PC-3 (cell line): ENCODE results near the gene LMBRD1. TPM values are rescaled to one million over a fixed set of nuclear protein-coding genes. Genes with fewer than 3 reads are reported as not detected.

Experiments used
- ATAC-seq: fragments of 200-7000 bp; cut with Tn5 transposase; 2 replicates; pipeline ENCODE4 v1.9.1; 2020; ENCODE audit warnings: mild to moderate bottlenecking, moderate library complexity
- BruUV-seq: library from RNA; stranded (reverse); fragments of 400-500 nt; replicated peaks from 2 replicates; lab custom pipeline; 2021; lab: Mats Ljungman, UMichigan
- CTCF ChIA-PET: fragments of 300-600 bp; sonication (Branson Sonifier 250); formaldehyde crosslinking; loops from one replicate; lab custom pipeline; 2022; ENCODE audit warnings: antibody characterized with exemption; lab: Charles Lee
- POLR2A ChIA-PET: fragments of 300-600 bp; sonication (Branson Sonifier 250); formaldehyde crosslinking; loops from one replicate; lab custom pipeline; 2022; ENCODE audit warnings: antibody characterized with exemption; ENCODE audit not compliant: unreplicated experiment; lab: Charles Lee
- DNase-seq: peaks from one replicate; pipeline ENCODE4 v3.0.0-alpha.2; 2015
- H2AFZ ChIP-seq: fragments of 300-600 bp; sonication (generic); 2 replicates; pipeline ENCODE4 v1.6.0; 2016; ENCODE audit warnings: antibody characterized with exemption, low read length
- H3F3A ChIP-seq: fragments of 300-600 bp; sonication (generic); one replicate; pipeline ENCODE4 v1.6.0; 2017; ENCODE audit warnings: antibody characterized with exemption, low read length, control low read depth, mild to moderate bottlenecking; ENCODE audit not compliant: unreplicated experiment
- H3K27ac ChIP-seq: fragments of 300-600 bp; sonication (generic); 2 replicates; pipeline ENCODE4 v1.5.1; 2016; ENCODE audit warnings: mild to moderate bottlenecking, low read length
- H3K27me3 ChIP-seq: fragments of 300-600 bp; sonication (generic); 2 replicates; pipeline ENCODE4 v1.6.1; 2016; ENCODE audit warnings: low read length, mixed read lengths
- H3K36me3 ChIP-seq: fragments of 300-600 bp; sonication (generic); 2 replicates; pipeline ENCODE4 v1.6.1; 2016; ENCODE audit warnings: low read depth, mixed run types, low read length, mixed read lengths
- H3K4me1 ChIP-seq: fragments of 300-600 bp; sonication (generic); 2 replicates; pipeline ENCODE4 v1.5.1; 2016; ENCODE audit warnings: low read length; ENCODE audit not compliant: insufficient read depth
- H3K4me2 ChIP-seq: fragments of 300-600 bp; sonication (generic); 2 replicates; pipeline ENCODE4 v1.6.0; 2016; ENCODE audit warnings: low read length
- H3K4me3 ChIP-seq: fragments of 300-600 bp; sonication (generic); 2 replicates; pipeline ENCODE4 v1.5.1; 2016; ENCODE audit warnings: mild to moderate bottlenecking, low read length, mixed read lengths
- H3K79me2 ChIP-seq: fragments of 300-600 bp; sonication (generic); 2 replicates; pipeline ENCODE4 v1.6.1; 2017; ENCODE audit warnings: low read length, mixed read lengths
- H3K9ac ChIP-seq: fragments of 300-600 bp; sonication (generic); 2 replicates; pipeline ENCODE4 v1.6.0; 2016; ENCODE audit warnings: mild to moderate bottlenecking, low read length
- H3K9me2 ChIP-seq: fragments of 300-600 bp; sonication (generic); replicated peaks from 2 replicates; pipeline ENCODE4 v1.6.1; 2016; ENCODE audit warnings: mixed run types, low read length, mixed read lengths
- H3K9me3 ChIP-seq: fragments of 300-600 bp; sonication (generic); 2 replicates; pipeline ENCODE4 v1.6.1; 2016; ENCODE audit warnings: low read length, mixed read lengths
- H4K20me1 ChIP-seq: fragments of 300-600 bp; sonication (generic); 2 replicates; pipeline ENCODE4 v1.6.1; 2016; ENCODE audit warnings: low read length, mixed read lengths
- EZH2 ChIP-seq: fragments of 300-600 bp; sonication (generic); IDR thresholded peaks from one replicate; pipeline ENCODE4 v1.6.1; 2017; ENCODE audit warnings: antibody characterized with exemption, mild to moderate bottlenecking, low read length; ENCODE audit not compliant: unreplicated experiment
- EZH2phosphoT487 ChIP-seq: fragments of 300-600 bp; sonication (generic); IDR thresholded peaks from 2 replicates; pipeline ENCODE4 v1.6.1; 2018; ENCODE audit warnings: mild to moderate bottlenecking, antibody characterized with exemption, low read length, borderline replicate concordance
- intact Hi-C: fragments of 100-400 bp; cut with micrococcal nuclease; formaldehyde crosslinking; loops from 2 replicates; pipeline ENCODE4 v1.9.0; 2023
- total RNA-seq: library from RNA; depleted of rRNA; stranded (reverse); fragments of >200 nt; gene quantifications from 2 replicates; pipeline ENCODE4 v1.2.3, GENCODE V29; 2014
- TF ChIP-seq, protein P1 (sequence below): fragments of 300-600 bp; sonication (generic); conservative IDR thresholded peaks from 2 replicates; pipeline ENCODE4 v1.5.1; 2017; ENCODE audit warnings: antibody characterized with exemption, low read depth, mild to moderate bottlenecking, low read length

The LMBRD1 gene
- total RNA-seq, 1 experiment from 2014 or later, result 5.4 TPM

- Histone ChIP-seq H3K9ac (no peak overlapping the region), H3F3A (no peaks in the 10 kb centered on the region), H3K36me3 (no peaks in the 10 kb centered on the region), H3K27me3 (no peaks in the 10 kb centered on the region), H3K79me2 (no peaks in the 10 kb centered on the region), H3K27ac (no peak overlapping the region), H3K9me3 (no peaks in the 10 kb centered on the region), H3K9me2 (no peaks in the 10 kb centered on the region), H2AFZ (no peak overlapping the region), H4K20me1 (no peaks in the 10 kb centered on the region), H3K4me3 (no peak overlapping the region), H3K4me2 (no peak overlapping the region), H3K4me1 (no peaks in the 10 kb centered on the region)
- BruUV-seq, result no TSS peak
- ChIA-PET CTCF (no interaction called here), POLR2A (no interaction called here)
- intact Hi-C loops, result no loop called here
- DNase-seq (no peak), ATAC-seq (no peak)
- no peak for TF ChIP-seq EZH2
- TF ChIP-seq, protein P1, sequence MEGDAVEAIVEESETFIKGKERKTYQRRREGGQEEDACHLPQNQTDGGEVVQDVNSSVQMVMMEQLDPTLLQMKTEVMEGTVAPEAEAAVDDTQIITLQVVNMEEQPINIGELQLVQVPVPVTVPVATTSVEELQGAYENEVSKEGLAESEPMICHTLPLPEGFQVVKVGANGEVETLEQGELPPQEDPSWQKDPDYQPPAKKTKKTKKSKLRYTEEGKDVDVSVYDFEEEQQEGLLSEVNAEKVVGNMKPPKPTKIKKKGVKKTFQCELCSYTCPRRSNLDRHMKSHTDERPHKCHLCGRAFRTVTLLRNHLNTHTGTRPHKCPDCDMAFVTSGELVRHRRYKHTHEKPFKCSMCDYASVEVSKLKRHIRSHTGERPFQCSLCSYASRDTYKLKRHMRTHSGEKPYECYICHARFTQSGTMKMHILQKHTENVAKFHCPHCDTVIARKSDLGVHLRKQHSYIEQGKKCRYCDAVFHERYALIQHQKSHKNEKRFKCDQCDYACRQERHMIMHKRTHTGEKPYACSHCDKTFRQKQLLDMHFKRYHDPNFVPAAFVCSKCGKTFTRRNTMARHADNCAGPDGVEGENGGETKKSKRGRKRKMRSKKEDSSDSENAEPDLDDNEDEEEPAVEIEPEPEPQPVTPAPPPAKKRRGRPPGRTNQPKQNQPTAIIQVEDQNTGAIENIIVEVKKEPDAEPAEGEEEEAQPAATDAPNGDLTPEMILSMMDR, result no peak
- TF ChIP-seq EZH2phosphoT487, result no peak
These were observed 146.1 kb downstream of the LMBRD1 start for GRCh38 chr6:69650703-69651102.

GRCh38 chr6:69647726-69648125 is 149.1 kb downstream of the LMBRD1 start:
- H3K79me2 ChIP-seq, result no peaks in the 10 kb centered on the region
- H3K36me3 ChIP-seq, result no peaks in the 10 kb centered on the region
- intact Hi-C loops, result no loop called here
- no peak overlapping the region for H3K27ac ChIP-seq
- no peaks in the 10 kb centered on the region for H3K4me1 ChIP-seq
- POLR2A ChIA-PET, result no interaction called here
- CTCF ChIA-PET, result no interaction called here
- no peak overlapping the region for H2AFZ ChIP-seq
- no peak for ATAC-seq
- no peaks in the 10 kb centered on the region for H4K20me1 ChIP-seq
- no peaks in the 10 kb centered on the region for H3K27me3 ChIP-seq
- no peak for TF ChIP-seq EZH2
- TF ChIP-seq, protein P1, result no peak
- peak; percentile 2 for DNase-seq
- H3K4me3 ChIP-seq, result no peak overlapping the region
- H3K4me2 ChIP-seq, result no peak overlapping the region
- no peaks in the 10 kb centered on the region for H3F3A ChIP-seq
- no peak overlapping the region for H3K9ac ChIP-seq
- H3K9me2 ChIP-seq, result no peaks in the 10 kb centered on the region
- BruUV-seq, result no TSS peak
- no peaks in the 10 kb centered on the region for H3K9me3 ChIP-seq

DNA sequence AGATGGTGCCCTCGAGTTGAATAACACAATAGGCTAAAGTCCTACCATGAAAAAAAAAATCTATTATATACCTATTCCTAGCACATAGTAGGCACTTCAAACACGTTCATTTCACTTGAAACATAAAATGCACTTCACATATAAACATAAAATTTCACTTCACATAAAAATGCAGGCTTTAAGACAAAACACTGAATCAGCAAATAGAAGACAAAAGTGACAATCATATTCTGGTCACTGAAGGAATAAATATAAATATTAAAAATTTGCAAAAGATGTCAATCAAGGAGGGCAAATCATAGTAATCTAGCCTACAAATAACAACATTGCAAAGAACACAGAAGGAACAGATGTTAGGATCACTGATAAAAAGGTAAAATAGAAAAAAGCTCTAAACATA is 153.1 kb downstream of the LMBRD1 start:
- intact Hi-C loops, result no loop called here
- BruUV-seq, result no TSS peak
- TF ChIP-seq EZH2 (no peak), EZH2phosphoT487 (no peak)
- TF ChIP-seq, protein P1, result no peak

More for the DNA sequence above, 153.1 kb downstream of the LMBRD1 start:
- Histone ChIP-seq H3K9me3 (no peaks in the 10 kb centered on the region), H3K36me3 (no peaks in the 10 kb centered on the region), H3K27me3 (no peaks in the 10 kb centered on the region), H3F3A (no peaks in the 10 kb centered on the region), H3K79me2 (no peaks in the 10 kb centered on the region), H3K4me1 (no peaks in the 10 kb centered on the region), H3K27ac (no peak overlapping the region), H3K9me2 (no peaks in the 10 kb centered on the region), H3K4me2 (no peak overlapping the region), H3K9ac (no peak overlapping the region), H2AFZ (no peak overlapping the region), H3K4me3 (no peak overlapping the region), H4K20me1 (no peaks in the 10 kb centered on the region)
- DNase-seq (no peak), ATAC-seq (no peak)
- ChIA-PET CTCF (no interaction called here), POLR2A (no interaction called here)
